HepG2 (cell line): ENCODE results near the gene STK11. TPM values are rescaled to one million over a fixed set of nuclear protein-coding genes. Genes with fewer than 3 reads are reported as not detected.

ENCODE experiments used
- CREB1 ChIP-seq, 2 experiments: fragments of 450-650 bp in 1 of 2; IDR thresholded peaks; 2 replicates each; pipeline ENCODE4 v1.6.1; 2016 to 2017; ENCODE audit warnings: control low read depth in 1 of 2, mild to moderate bottlenecking in 1 of 2, missing compliant biosample characterization in 1 of 2, missing genetic modification characterization in 1 of 2
- FOXP4 ChIP-seq: sonication (generic); formaldehyde crosslinking; IDR thresholded peaks from 2 replicates; pipeline ENCODE4 v1.4.0; 2020; ENCODE audit warnings: missing genetic modification reagents
- JUND ChIP-seq: sonication (generic); formaldehyde crosslinking; IDR thresholded peaks from 2 replicates; pipeline ENCODE4 v1.8.0; 2022; ENCODE audit warnings: mild to moderate bottlenecking, missing genetic modification reagents
- MBD4 ChIP-seq: IDR thresholded peaks from 2 replicates; pipeline ENCODE4 v1.6.1; 2012; ENCODE audit warnings: low read length, inconsistent platforms, borderline replicate concordance
- PAF1 ChIP-seq: IDR thresholded peaks from 2 replicates; pipeline ENCODE4 v1.6.1; 2016; ENCODE audit warnings: missing genetic modification reagents, missing compliant biosample characterization
- PATZ1 ChIP-seq: sonication (generic); formaldehyde crosslinking; IDR thresholded peaks from 2 replicates; pipeline ENCODE4 v1.4.0; 2020; ENCODE audit warnings: missing genetic modification reagents
- RARA ChIP-seq: IDR thresholded peaks from 2 replicates; pipeline ENCODE4 v1.6.1; 2016; ENCODE audit warnings: missing genetic modification reagents, missing compliant biosample characterization
- ZBTB8A ChIP-seq: sonication (generic); formaldehyde crosslinking; IDR thresholded peaks from 2 replicates; pipeline ENCODE4 v1.4.0; 2020; ENCODE audit warnings: mild to moderate bottlenecking, low read depth, missing genetic modification reagents, borderline replicate concordance
- ZFP90 ChIP-seq: sonication (generic); formaldehyde crosslinking; IDR thresholded peaks from 2 replicates; pipeline ENCODE4 v1.8.0; 2022; ENCODE audit warnings: missing genetic modification reagents, mild to moderate bottlenecking, inconsistent platforms, borderline replicate concordance
- ZNF235 ChIP-seq: sonication (generic); formaldehyde crosslinking; IDR thresholded peaks from 2 replicates; pipeline ENCODE4 v1.8.1; 2023; ENCODE audit warnings: mild to moderate bottlenecking, missing genetic modification reagents, borderline replicate concordance
- ZNF256 ChIP-seq: sonication (generic); formaldehyde crosslinking; conservative IDR thresholded peaks from 2 replicates; pipeline ENCODE4 v1.4.0; 2020; ENCODE audit warnings: missing genetic modification reagents
- ZNF800 ChIP-seq: sonication (generic); formaldehyde crosslinking; IDR thresholded peaks from 2 replicates; pipeline ENCODE4 v1.4.0; 2020; ENCODE audit warnings: missing genetic modification reagents
- ZNF83 ChIP-seq: sonication (generic); formaldehyde crosslinking; IDR thresholded peaks from 2 replicates; pipeline ENCODE4 v1.4.0; 2020; ENCODE audit warnings: missing genetic modification reagents, mild to moderate bottlenecking, borderline replicate concordance
- polyA plus RNA-seq, 8 experiments: library from polyadenylated mRNA; depleted of rRNA in 3 of 8; stranded (reverse) in 7 of 8; unstranded in 1 of 8; fragments of >200 nt; fragmentation: Illumina TruSeq in 4 of 8; extraction: Trizol in 4 of 8; gene quantifications; 2 replicates each; pipeline versions ENCODE4 v1.2.1 to v1.2.3, GENCODE V29; 2011 to 2016; ENCODE audit warnings: low read depth in 4 of 8, missing spikeins in 1 of 8, mixed read lengths in 1 of 8; ENCODE audit not compliant: insufficient read depth in 1 of 8
- total RNA-seq, 5 experiments: library from RNA; depleted of rRNA; stranded (reverse); fragments of >200 nt; fragmentation: Illumina TruSeq; extraction: Trizol; gene quantifications; 2 replicates each; pipeline ENCODE4 v1.2.3, GENCODE V29; 2016; ENCODE audit warnings: low read depth in 1 of 5
- TF ChIP-seq, protein P1 (sequence below): sonication (generic); formaldehyde crosslinking; IDR thresholded peaks from 2 replicates; pipeline ENCODE4 v1.5.1; 2020; ENCODE audit warnings: mild to moderate bottlenecking, missing genetic modification reagents, moderate library complexity
- TF ChIP-seq, protein P2 (sequence below): sonication (generic); formaldehyde crosslinking; IDR thresholded peaks from 2 replicates; pipeline ENCODE4 v1.4.0; 2020; ENCODE audit warnings: missing genetic modification reagents, borderline replicate concordance

Gene STK11
- total and polyA plus RNA-seq, 2 of the 13 experiments (the other 11 are each of a cell fraction or from before 2014, with no cell fraction given): 27.5 to 43.6 TPM

DNA sequence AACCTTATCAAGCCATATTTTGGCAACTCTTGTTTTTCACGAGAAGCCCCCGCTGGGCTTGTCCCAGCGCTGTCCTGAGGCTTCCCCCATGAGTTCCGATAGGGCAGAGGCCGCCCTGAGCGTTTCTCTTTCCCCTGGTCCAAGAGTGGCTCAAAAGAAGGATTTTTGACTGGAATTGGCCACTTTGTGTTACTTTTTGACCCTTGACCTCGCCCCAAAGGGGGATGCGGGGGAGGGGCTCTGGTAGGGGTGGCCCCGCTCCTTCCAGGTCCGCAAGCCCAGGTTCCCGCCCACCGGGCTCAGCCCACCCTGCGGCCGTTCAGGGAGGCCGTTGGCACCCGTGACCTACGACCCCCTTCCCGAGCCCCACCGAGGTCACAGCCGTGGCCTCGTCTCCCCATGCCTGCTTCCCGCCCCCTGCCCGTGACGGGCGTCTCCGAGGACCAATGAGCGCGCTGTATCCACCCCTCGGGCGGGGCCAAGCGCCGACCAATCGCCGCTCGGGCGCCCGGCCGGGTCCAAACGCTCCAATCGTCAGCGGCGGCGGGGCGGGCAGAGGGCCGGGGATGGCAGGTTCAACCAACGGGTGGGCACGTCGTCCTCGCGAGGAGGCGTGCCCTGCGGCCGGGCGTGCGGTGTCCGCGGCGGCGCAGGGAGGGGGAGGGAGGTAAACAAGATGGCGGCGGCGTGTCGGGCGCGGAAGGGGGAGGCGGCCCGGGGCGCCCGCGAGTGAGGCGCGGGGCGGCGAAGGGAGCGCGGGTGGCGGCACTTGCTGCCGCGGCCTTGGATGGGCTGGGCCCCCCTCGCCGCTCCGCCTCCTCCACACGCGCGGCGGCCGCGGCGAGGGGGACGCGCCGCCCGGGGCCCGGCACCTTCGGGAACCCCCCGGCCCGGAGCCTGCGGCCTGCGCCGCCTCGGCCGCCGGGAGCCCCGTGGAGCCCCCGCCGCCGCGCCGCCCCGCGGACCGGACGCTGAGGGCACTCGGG is at the start of gene STK11 (continued):
- TF ChIP-seq JUND (CRISPR knock-in tag): no peak
- peak; percentile 80 for TF ChIP-seq RARA (CRISPR knock-in tag)
- no peak for TF ChIP-seq MBD4
- TF ChIP-seq PAF1 (CRISPR knock-in tag): no peak
- TF ChIP-seq, protein P1, sequence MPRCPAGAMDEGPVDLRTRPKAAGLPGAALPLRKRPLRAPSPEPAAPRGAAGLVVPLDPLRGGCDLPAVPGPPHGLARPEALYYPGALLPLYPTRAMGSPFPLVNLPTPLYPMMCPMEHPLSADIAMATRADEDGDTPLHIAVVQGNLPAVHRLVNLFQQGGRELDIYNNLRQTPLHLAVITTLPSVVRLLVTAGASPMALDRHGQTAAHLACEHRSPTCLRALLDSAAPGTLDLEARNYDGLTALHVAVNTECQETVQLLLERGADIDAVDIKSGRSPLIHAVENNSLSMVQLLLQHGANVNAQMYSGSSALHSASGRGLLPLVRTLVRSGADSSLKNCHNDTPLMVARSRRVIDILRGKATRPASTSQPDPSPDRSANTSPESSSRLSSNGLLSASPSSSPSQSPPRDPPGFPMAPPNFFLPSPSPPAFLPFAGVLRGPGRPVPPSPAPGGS (CRISPR knock-in tag): 0 out of 2 replicates have a peak, but pooled peaks have one; percentile 36
- peak; percentile 41; the same call in 1 of the 2 replicates for TF ChIP-seq ZFP90 (CRISPR knock-in tag)
- TF ChIP-seq FOXP4: peak; percentile 49
- no peak for TF ChIP-seq ZNF235 (CRISPR knock-in tag)
- TF ChIP-seq ZNF83: no peak
- TF ChIP-seq ZNF800 (CRISPR knock-in tag): no peak
- peak; percentile 82 for TF ChIP-seq PATZ1 (CRISPR knock-in tag)
- TF ChIP-seq ZNF256 (CRISPR knock-in tag): no peak
- TF ChIP-seq, protein P2, sequence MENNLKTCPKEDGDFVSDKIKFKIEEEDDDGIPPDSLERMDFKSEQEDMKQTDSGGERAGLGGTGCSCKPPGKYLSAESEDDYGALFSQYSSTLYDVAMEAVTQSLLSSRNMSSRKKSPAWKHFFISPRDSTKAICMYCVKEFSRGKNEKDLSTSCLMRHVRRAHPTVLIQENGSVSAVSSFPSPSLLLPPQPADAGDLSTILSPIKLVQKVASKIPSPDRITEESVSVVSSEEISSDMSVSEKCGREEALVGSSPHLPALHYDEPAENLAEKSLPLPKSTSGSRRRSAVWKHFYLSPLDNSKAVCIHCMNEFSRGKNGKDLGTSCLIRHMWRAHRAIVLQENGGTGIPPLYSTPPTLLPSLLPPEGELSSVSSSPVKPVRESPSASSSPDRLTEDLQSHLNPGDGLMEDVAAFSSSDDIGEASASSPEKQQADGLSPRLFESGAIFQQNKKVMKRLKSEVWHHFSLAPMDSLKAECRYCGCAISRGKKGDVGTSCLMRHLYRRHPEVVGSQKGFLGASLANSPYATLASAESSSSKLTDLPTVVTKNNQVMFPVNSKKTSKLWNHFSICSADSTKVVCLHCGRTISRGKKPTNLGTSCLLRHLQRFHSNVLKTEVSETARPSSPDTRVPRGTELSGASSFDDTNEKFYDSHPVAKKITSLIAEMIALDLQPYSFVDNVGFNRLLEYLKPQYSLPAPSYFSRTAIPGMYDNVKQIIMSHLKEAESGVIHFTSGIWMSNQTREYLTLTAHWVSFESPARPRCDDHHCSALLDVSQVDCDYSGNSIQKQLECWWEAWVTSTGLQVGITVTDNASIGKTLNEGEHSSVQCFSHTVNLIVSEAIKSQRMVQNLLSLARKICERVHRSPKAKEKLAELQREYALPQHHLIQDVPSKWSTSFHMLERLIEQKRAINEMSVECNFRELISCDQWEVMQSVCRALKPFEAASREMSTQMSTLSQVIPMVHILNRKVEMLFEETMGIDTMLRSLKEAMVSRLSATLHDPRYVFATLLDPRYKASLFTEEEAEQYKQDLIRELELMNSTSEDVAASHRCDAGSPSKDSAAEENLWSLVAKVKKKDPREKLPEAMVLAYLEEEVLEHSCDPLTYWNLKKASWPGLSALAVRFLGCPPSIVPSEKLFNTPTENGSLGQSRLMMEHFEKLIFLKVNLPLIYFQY (CRISPR knock-in tag): no peak
- peak; percentile 84 for TF ChIP-seq CREB1 (IDR thresholded peaks at IDR 0.05)
- peak; percentile 71; the same call in 1 of the 2 replicates for TF ChIP-seq CREB1 (CRISPR knock-in tag; IDR thresholded peaks at IDR 0.05)
- no peak for TF ChIP-seq ZBTB8A (CRISPR knock-in tag)
